Measurements from ENCODE around the gene RAP2A.

DNA sequence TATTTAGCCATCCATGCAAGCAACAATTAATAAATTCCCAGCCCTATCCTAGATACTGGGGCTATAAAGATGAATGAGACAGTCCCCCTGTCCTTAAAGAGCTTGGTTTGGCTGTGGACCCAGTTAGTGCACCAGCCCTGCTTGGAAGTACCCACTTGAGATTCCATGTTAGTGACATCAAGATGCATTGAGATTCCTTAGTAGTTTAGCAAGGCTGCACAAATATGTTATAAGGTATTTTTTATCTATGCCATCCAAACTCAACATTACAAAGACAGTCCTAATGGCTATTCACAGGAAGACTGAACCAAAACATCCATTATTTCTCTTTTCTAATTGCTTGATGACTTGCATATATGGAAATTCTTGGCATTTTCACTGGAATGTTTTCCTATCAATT, 48.8 kb upstream of the RAP2A start:
- TF ChIP-seq POLR2AphosphoS5 (IDR thresholded peaks at IDR 0.05): no peak
- TF ChIP-seq, protein P1, sequence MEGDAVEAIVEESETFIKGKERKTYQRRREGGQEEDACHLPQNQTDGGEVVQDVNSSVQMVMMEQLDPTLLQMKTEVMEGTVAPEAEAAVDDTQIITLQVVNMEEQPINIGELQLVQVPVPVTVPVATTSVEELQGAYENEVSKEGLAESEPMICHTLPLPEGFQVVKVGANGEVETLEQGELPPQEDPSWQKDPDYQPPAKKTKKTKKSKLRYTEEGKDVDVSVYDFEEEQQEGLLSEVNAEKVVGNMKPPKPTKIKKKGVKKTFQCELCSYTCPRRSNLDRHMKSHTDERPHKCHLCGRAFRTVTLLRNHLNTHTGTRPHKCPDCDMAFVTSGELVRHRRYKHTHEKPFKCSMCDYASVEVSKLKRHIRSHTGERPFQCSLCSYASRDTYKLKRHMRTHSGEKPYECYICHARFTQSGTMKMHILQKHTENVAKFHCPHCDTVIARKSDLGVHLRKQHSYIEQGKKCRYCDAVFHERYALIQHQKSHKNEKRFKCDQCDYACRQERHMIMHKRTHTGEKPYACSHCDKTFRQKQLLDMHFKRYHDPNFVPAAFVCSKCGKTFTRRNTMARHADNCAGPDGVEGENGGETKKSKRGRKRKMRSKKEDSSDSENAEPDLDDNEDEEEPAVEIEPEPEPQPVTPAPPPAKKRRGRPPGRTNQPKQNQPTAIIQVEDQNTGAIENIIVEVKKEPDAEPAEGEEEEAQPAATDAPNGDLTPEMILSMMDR (IDR thresholded peaks at IDR 0.05): no peak
- no peak for TF ChIP-seq POLR2A (IDR thresholded peaks at IDR 0.05)

Measured in prostate gland (tissue), 2 donors.